Immature natural killer cell (primary cell): Measurements from ENCODE around the gene NOL4L. TPM values are rescaled to one million over a fixed set of nuclear protein-coding genes. Genes with fewer than 3 reads are reported as not detected.

Source experiments
- DNase-seq, 3 donors: peaks; one replicate each; pipeline ENCODE4 v3.0.0; 2022; ENCODE audit warnings: mixed read lengths in 1 of 3
- H3K27ac Mint-ChIP-seq, 6 donors: one replicate each; pipeline ENCODE4 v1.8.0; 2020; ENCODE audit warnings: mixed read lengths in 6 of 6, mild to moderate bottlenecking in 5 of 6, inconsistent platforms in 4 of 6, moderate library complexity in 3 of 6
- H3K27me3 Mint-ChIP-seq, 3 donors: one replicate each; pipeline ENCODE4 v1.8.0; 2020 to 2021; ENCODE audit warnings: low read depth in 3 of 3, mild to moderate bottlenecking in 3 of 3, mixed read lengths in 3 of 3, moderate library complexity in 3 of 3, inconsistent platforms in 1 of 3
- H3K36me3 Mint-ChIP-seq, 3 donors: one replicate each; pipeline ENCODE4 v1.8.0; 2020; ENCODE audit warnings: mixed read lengths in 3 of 3, inconsistent platforms in 2 of 3, mild to moderate bottlenecking in 2 of 3
- H3K4me1 Mint-ChIP-seq, 2 donors: one replicate each; pipeline ENCODE4 v1.8.0; 2020; ENCODE audit warnings: inconsistent platforms in 2 of 2, mild to moderate bottlenecking in 2 of 2, mixed read lengths in 2 of 2, moderate library complexity in 1 of 2
- H3K4me3 Mint-ChIP-seq, 5 donors: one replicate each; pipeline ENCODE4 v1.8.0; 2020; ENCODE audit warnings: mild to moderate bottlenecking in 5 of 5, mixed read lengths in 5 of 5, inconsistent platforms in 3 of 5, moderate library complexity in 3 of 5
- H3K9me3 Mint-ChIP-seq, 6 donors: one replicate each; pipeline ENCODE4 v1.8.0; 2020; ENCODE audit warnings: mild to moderate bottlenecking in 6 of 6, mixed read lengths in 6 of 6, inconsistent platforms in 4 of 6, moderate library complexity in 3 of 6
- polyA plus RNA-seq, 3 donors: library from polyadenylated mRNA; unstranded; fragments of 300-500 nt; fragmentation: Illumina TruSeq; gene quantifications; one replicate each; pipeline ENCODE4 v1.2.3, GENCODE V29; 2021

The NOL4L gene
- polyA plus RNA-seq, 3 donors from 2014 or later = 4.1 to 17.2 (median 9.6) TPM

DNA sequence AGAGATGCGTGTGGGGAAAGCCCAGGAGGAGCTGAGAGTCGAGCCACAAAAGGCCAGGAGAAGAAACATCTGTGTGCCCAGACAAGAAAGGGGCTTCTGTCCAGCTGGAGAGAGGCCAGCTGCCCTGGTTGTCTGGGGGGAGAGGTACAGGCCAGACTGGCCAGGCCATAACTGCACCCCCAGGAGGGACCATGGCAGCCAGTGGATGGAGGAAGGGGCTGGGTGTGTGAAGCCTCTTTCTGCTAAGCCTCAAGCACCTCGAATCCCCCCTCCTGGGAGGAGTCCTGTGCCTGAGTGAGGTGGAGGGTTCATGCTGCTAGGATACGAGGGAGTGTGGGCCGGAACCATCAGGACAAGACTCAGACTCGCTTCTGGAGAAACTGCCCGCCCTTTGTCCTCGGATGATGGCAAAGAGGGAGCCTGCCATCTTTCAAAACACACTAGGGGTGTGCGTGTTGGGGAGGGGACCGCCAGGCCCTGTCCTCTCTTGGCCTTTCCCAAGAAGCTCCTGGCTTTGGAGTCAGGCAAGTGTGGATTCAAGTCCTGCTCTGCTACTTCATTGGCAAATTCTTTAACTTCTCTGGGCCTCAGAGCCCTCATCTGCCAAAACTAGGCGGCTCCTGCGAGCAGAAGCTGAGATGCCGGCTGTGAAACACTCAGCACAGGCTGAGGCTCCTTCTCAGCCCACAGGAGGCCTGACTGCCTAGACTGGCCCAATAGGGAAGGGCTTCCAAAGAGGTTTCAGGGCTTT, 136.7 kb downstream of the NOL4L start:
- DNase-seq = no peak
- Mint-ChIP-seq H3K9me3 (no peaks in the 10 kb centered on the region), H3K27me3 (peaks cover 7 to 10% (median 8%) of the 10 kb centered on the region in 3 donors), H3K27ac (peak overlapping the region; percentile 18 to 77 (median 62)), H3K4me1 (peaks cover 7 to 10% of the 10 kb centered on the region in 2 donors), H3K4me3 (no peak overlapping the region), H3K36me3 (peaks cover 0 to 26% (median 8%) of the 10 kb centered on the region in 3 donors)

DNA sequence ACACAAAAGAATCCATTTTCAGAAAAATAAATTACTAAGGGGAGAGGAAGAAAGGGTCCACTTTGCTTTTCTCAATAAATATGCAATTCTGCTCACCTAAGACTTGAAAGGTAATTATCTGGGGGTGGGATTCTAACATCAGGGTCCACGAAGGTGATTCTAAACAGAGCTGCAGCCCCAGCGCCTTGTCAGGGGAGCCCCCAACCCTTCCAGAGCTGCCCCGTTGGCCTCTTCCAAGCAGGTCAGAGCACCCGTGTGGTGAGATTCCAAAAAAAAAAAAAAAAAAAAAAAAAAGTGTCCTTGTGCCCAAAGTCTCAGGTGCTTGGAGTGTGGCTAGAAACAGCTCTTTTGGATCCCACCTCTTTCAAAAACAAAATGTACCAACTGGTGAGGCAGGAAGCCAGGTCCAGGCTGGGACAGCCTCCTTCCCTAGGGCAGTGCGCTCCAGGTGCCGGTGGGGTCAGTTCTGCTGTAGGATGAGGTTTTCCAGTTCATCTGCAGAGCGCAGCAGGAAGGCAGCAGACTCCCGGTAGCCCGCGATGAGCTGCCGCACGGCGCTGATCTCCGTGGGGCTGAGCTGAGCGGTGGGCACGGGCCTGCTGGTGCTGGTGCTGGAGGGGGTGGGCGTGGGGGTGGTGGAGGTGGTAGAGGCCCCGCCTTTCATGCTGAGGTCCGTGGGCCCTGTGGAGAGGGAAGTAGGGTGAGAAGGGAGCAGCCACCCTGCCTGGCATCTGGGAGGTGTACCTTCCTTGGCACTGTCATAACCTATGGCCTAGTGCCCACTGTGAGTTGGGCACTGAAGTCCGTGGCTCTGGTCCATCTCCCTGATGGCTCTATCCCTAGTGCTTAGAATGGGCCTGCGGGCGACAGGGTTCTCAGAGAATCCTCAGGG, 137.8 kb downstream of the NOL4L start:
- Mint-ChIP-seq H3K4me1 (peaks cover 10 to 14% of the 10 kb centered on the region in 2 donors), H3K27me3 (peaks cover 5 to 10% (median 8%) of the 10 kb centered on the region in 3 donors), H3K9me3 (no peaks in the 10 kb centered on the region), H3K36me3 (peaks cover 0 to 26% (median 8%) of the 10 kb centered on the region in 3 donors), H3K4me3 (no peak overlapping the region), H3K27ac (peak overlapping the region in 5 of 6 donors; percentile 50 to 81 (median 66))
- no peak for DNase-seq

- no peak for DNase-seq
- peaks cover 10 to 17% of the 10 kb centered on the region in 2 donors for H3K4me1 Mint-ChIP-seq
- no peaks in the 10 kb centered on the region for H3K9me3 Mint-ChIP-seq
- H3K27me3 Mint-ChIP-seq = peaks cover 8 to 10% (median 8%) of the 10 kb centered on the region in 3 donors
- H3K36me3 Mint-ChIP-seq = peaks cover 0 to 26% (median 8%) of the 10 kb centered on the region in 3 donors
- no peak overlapping the region for H3K4me3 Mint-ChIP-seq
- peak overlapping the region in 3 of 6 donors; percentile 27 to 81 (median 52) for H3K27ac Mint-ChIP-seq
These were observed 138.6 kb downstream of the NOL4L start for GRCh38 chr20:32446301-32447100.

DNA sequence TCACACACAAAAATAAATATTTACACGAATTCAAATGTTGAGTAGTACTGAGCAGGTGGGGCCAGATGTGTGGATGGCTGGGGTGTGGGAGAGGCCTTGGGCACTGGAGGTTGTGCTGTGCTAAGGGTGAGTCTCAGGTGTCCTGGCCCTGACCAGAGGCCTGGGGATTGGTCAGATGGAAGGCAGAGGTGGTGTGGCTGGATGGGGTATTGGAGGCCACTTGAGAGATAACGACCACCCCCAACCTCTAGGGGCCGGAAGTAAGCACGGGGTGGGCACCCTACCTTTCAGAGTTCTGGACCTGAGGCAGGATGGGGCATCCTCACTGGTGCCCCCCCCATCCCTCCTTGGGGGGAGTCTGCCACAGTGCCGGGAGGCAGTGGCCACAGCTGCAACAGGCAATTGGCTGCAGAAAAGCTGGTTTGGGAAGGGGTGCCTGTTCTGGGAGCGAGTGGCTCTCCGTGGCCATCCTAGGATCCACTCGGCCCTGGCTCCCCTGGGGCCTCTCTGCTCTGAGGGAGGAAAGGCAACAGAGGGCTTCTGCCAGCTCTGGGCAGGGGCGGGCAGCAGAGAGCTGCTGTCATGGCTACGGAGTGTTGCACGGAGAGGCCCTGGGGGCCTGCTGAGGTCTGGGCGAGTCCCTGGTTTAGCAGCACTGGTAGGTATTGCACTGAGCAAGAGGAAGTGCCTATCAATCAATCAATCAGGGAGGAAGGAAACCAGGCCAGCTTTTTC, 139.4 kb downstream of the NOL4L start:
- no peaks in the 10 kb centered on the region for H3K9me3 Mint-ChIP-seq
- H3K36me3 Mint-ChIP-seq = peaks cover 0 to 29% (median 8%) of the 10 kb centered on the region in 3 donors
- peak overlapping the region in 5 of 6 donors; percentile 69 to 86 (median 83) for H3K27ac Mint-ChIP-seq
- H3K4me1 Mint-ChIP-seq = peaks cover 10 to 25% of the 10 kb centered on the region in 2 donors
- H3K27me3 Mint-ChIP-seq = peaks cover 9 to 11% (median 10%) of the 10 kb centered on the region in 3 donors
- H3K4me3 Mint-ChIP-seq = no peak overlapping the region
- no peak for DNase-seq

DNA sequence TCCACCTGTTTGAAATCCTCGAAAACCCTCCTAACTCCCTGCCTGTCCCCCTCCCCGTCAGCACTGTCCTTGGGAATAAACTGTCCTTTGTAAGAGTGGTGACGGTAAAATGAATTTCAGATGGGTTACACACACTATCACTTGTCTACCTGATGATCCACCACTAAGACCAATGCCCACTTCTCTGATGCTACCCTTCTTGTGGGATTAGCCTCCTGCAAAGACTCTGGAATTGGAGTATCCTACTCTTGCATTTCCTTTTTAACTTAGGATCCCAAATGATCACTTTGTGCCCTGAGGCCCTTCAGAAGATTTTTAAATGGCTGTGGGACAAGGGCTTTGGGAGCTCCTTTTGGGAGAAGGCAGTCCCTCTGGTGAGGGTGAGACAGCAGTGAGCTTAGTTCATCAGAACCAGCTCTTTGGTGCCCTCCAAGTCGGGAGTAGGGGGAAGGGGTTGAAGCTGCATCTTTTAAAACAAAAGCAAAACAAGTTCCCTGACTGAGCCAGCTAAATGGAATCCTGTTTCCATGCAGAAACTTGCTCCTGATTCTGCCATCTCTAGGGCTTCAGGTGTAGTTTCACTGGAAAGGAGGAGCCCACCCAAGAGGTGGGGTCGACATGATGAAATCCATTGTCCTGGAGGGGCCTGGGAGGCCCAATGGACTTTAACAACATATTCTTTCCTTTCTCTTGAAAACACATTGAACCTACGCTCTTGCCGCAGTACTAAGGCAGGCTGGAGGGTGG, 140.5 kb downstream of the NOL4L start:
- Mint-ChIP-seq H3K4me1 (peaks cover 21 to 36% of the 10 kb centered on the region in 2 donors), H3K9me3 (no peaks in the 10 kb centered on the region), H3K36me3 (peaks cover 0 to 29% (median 8%) of the 10 kb centered on the region in 3 donors), H3K4me3 (no peak overlapping the region), H3K27ac (peak overlapping the region; percentile 20 to 85 (median 54)), H3K27me3 (peaks cover 9 to 12% (median 10%) of the 10 kb centered on the region in 3 donors)
- no peak for DNase-seq

GRCh38 chr20:32443386-32443974, 141.7 kb downstream of the NOL4L start:
- H3K27ac Mint-ChIP-seq = peak overlapping the region in 5 of 6 donors; percentile 58 to 86 (median 75)
- no peak overlapping the region for H3K4me3 Mint-ChIP-seq
- peaks cover 0 to 29% (median 8%) of the 10 kb centered on the region in 3 donors for H3K36me3 Mint-ChIP-seq
- H3K4me1 Mint-ChIP-seq = peaks cover 33 to 48% of the 10 kb centered on the region in 2 donors
- no peaks in the 10 kb centered on the region for H3K9me3 Mint-ChIP-seq
- no peak for DNase-seq
- H3K27me3 Mint-ChIP-seq = peaks cover 10 to 14% (median 13%) of the 10 kb centered on the region in 3 donors

DNA sequence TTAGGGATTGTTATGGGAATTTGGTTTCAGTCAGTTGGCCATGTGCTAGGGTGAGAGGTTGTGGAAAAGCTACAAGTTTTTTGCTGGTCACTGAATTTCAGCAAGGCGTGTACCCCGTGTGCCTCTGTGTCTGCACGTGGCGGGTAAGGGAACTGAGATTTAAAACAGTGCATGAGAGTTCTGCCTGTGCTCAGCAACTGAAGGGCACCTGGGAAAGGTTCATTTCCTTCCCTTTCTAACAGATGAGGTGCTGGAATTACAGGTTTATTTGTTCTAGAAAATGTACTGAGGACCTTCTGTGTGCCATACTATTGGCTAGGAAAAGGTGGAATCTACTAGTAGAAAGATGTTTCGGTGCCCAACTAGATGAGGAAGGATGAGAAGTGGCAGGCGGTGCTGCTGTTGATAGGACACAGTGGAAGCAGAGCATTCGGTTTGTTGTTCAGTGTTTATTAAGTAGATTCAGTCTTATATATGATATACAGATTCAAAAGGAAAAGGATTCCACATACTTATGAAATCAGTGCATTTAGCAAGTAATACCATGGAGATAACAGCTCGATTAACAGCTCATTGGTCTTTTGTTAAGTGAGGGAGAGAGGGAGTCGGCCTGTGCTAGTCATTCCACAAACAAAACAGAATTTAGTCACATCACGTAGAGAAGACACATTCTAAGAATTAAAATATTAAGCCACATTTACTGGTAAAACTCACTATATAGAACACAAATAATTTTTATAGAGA, 142.3 kb downstream of the NOL4L start:
- Mint-ChIP-seq H3K9me3 (no peaks in the 10 kb centered on the region), H3K27me3 (peaks cover 7 to 14% (median 10%) of the 10 kb centered on the region in 3 donors), H3K36me3 (peaks cover 0 to 28% (median 8%) of the 10 kb centered on the region in 3 donors), H3K4me1 (peaks cover 33 to 50% of the 10 kb centered on the region in 2 donors), H3K4me3 (no peak overlapping the region), H3K27ac (peak overlapping the region in 5 of 6 donors; percentile 41 to 70 (median 59))
- no peak for DNase-seq

DNA sequence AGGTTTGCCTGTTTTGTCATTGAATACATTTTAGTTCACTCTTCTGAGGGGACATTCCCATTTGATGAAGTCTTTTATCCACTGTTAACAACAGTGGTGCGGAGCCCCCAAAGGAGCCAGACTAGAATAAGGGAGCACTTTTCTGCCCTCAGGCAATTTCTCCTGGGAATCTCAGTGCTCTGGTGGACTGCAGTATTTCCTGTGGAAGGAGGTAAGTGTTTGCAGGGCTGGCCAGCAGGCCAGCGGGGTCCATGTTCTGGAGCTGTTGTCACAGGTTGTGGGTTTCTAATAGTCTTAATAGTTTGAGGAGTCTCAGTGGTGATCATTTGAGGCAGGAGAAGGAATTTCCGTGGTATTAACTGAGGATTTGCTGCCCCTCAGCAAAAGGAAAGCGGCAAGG, 143.5 kb downstream of the NOL4L start:
- H3K4me3 Mint-ChIP-seq = no peak overlapping the region
- H3K9me3 Mint-ChIP-seq = no peaks in the 10 kb centered on the region
- H3K27ac Mint-ChIP-seq = peak overlapping the region in 3 of 6 donors; percentile 10 to 74 (median 39)
- H3K27me3 Mint-ChIP-seq = peaks cover 4 to 14% (median 6%) of the 10 kb centered on the region in 3 donors
- peaks cover 0 to 27% (median 4%) of the 10 kb centered on the region in 3 donors for H3K36me3 Mint-ChIP-seq
- H3K4me1 Mint-ChIP-seq = peaks cover 31 to 50% of the 10 kb centered on the region in 2 donors
- no peak for DNase-seq

DNA sequence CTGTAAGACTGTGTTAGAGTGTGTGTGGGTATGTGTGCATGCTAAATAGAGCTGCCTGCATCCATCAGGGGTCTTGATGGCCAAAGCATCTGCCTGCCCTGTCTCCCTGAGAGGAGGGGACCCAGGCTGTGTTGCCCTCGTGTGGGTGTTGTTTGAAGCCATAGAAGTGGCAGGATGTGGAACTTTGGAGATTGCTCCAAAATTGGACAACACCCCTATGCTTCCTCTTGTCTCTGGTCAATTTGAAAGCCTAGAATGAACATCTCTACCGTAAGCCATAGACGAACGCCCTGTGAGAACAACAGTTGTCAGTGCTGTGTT, 144.4 kb downstream of the NOL4L start:
- H3K36me3 Mint-ChIP-seq = peaks cover 0 to 33% (median 4%) of the 10 kb centered on the region in 3 donors
- H3K4me1 Mint-ChIP-seq = peaks cover 31 to 50% of the 10 kb centered on the region in 2 donors
- H3K4me3 Mint-ChIP-seq = no peak overlapping the region
- H3K27ac Mint-ChIP-seq = peak overlapping the region in 5 of 6 donors; percentile 39 to 74 (median 54)
- H3K9me3 Mint-ChIP-seq = no peaks in the 10 kb centered on the region
- DNase-seq = no peak
- H3K27me3 Mint-ChIP-seq = peaks cover 4 to 14% (median 6%) of the 10 kb centered on the region in 3 donors

- Mint-ChIP-seq H3K9me3 (no peaks in the 10 kb centered on the region), H3K4me1 (peaks cover 27 to 50% of the 10 kb centered on the region in 2 donors), H3K4me3 (peak overlapping the region in 2 of 5 donors; percentile 2 to 13), H3K27ac (peak overlapping the region in 5 of 6 donors; percentile 26 to 74 (median 56)), H3K36me3 (peaks cover 0 to 31% (median 2%) of the 10 kb centered on the region in 3 donors), H3K27me3 (peaks cover 2 to 14% (median 6%) of the 10 kb centered on the region in 3 donors)
- DNase-seq = no peak
These were observed 144.9 kb downstream of the NOL4L start for GRCh38 chr20:32440069-32440757.
